Iris pigment epithelial cell (primary cell): ENCODE measurements around the gene NANS.
"Not testable (repeated sequence)": the region's sequence is repeated elsewhere in the genome, so short reads cannot be mapped to it uniquely, and the experiment has no call there.

Experiments used
- DNase-seq: peaks from one replicate; pipeline ENCODE4 v3.0.0-alpha.2; 2011; ENCODE audit warnings: low read depth

NANS gene

GRCh38 chr9:98039607-98040017 lies 16.9 kb upstream of the NANS start:
- peak; percentile 41 for DNase-seq

- DNase-seq: no peak
Measured at GRCh38 chr9:98040212-98040611, 16.3 kb upstream of the NANS start.

GRCh38 chr9:98043915-98044314 lies 12.6 kb upstream of the NANS start:
- DNase-seq: no peak

- DNase-seq: no peak
Measured at GRCh38 chr9:98045234-98046179, 11.0 kb upstream of the NANS start.

- no peak for DNase-seq
Measured at GRCh38 chr9:98046180-98046543, 10.4 kb upstream of the NANS start.

- no peak for DNase-seq
Measured at GRCh38 chr9:98047002-98047401, 9.5 kb upstream of the NANS start.

- DNase-seq: no peak
Measured at GRCh38 chr9:98049288-98050072, 7.1 kb upstream of the NANS start.

GRCh38 chr9:98050351-98050750 lies 6.2 kb upstream of the NANS start:
- DNase-seq: no peak

GRCh38 chr9:98054376-98054951 lies 2.1 kb upstream of the NANS start:
- DNase-seq: no peak

- DNase-seq: no peak
Measured at GRCh38 chr9:98057138-98057799, 737 bp downstream of the NANS start.

- no peak for DNase-seq
Measured at GRCh38 chr9:98062161-98062560, 5.6 kb downstream of the NANS start.

GRCh38 chr9:98064623-98065392 lies 8.3 kb downstream of the NANS start:
- no peak for DNase-seq

GRCh38 chr9:98066235-98066634 lies 9.7 kb downstream of the NANS start:
- no peak for DNase-seq

GRCh38 chr9:98067184-98067583 lies 10.7 kb downstream of the NANS start:
- DNase-seq: no peak

GRCh38 chr9:98069551-98069950 lies 13.0 kb downstream of the NANS start:
- DNase-seq: no peak

- no peak for DNase-seq
Measured at GRCh38 chr9:98070704-98071103, 14.2 kb downstream of the NANS start.

GRCh38 chr9:98071737-98072136 lies 15.2 kb downstream of the NANS start:
- DNase-seq: no peak

GRCh38 chr9:98074115-98074990 lies 17.8 kb downstream of the NANS start:
- DNase-seq: peak; percentile 52

GRCh38 chr9:98075332-98075805 lies 18.8 kb downstream of the NANS start:
- DNase-seq: peak; percentile 95

GRCh38 chr9:98076514-98076890 lies 20.0 kb downstream of the NANS start:
- DNase-seq: not testable (repeated sequence)
